ENCODE data around the gene MCM10. TPM values are rescaled to one million over a fixed set of nuclear protein-coding genes. Genes with fewer than 3 reads are reported as not detected.
"Not testable (repeated sequence)": the region's sequence is repeated elsewhere in the genome, so short reads cannot be mapped to it uniquely, and the experiment has no call there.

MCM10 gene
- total and polyA plus RNA-seq, 9 of the 15 experiments (the other 6 are each of a cell fraction or from before 2014, with no cell fraction given) = 10.4 to 68.1 (median 48.0) TPM

- Histone ChIP-seq H3K4me3 (no peak overlapping the region), H3K4me1 (replicated peaks in 1 of 2; ENCODE audit: control insufficient read depth in 2 of 2, insufficient read depth in 2 of 2, low read length in 2 of 2) (no peaks in the 10 kb centered on the region), H4K20me1 (replicated peaks; ENCODE audit: control insufficient read depth, insufficient read depth, low read length) (no peaks in the 10 kb centered on the region), H3K9me1 (ENCODE audit: control insufficient read depth, insufficient read depth, low read length) (no peaks in the 10 kb centered on the region), H2AFZ (ENCODE audit: low read depth, low read length) (no peak overlapping the region), H3K36me3 (ENCODE audit: control insufficient read depth, insufficient read depth, low read length) (no peaks in the 10 kb centered on the region), H3K4me2 (ENCODE audit: insufficient read depth, low read length) (no peak overlapping the region), H3K9me3 (replicated peaks; ENCODE audit: control insufficient read depth, insufficient read depth, low read depth, low read length) (no peaks in the 10 kb centered on the region), H3K27me3 (ENCODE audit: control insufficient read depth in 2 of 2, insufficient read depth in 2 of 2, low read length in 2 of 2) (peaks cover 0 to 2% of the 10 kb centered on the region in 2 experiments; a peak in 2 of 5 replicates), H3K9ac (ENCODE audit: insufficient read depth in 1 of 2, low read depth in 2 of 2, low read length in 2 of 2) (no peak overlapping the region), H3K79me2 (ENCODE audit: control insufficient read depth, insufficient read depth, low read length) (no peaks in the 10 kb centered on the region), H3K27ac (ENCODE audit: extremely low read depth, low read depth, low read length) (no peak overlapping the region)
- in situ Hi-C loops (cut with MboI) (no loop called here), intact Hi-C loops (cut with micrococcal nuclease) (no loop called here)
- no peak for DNase-seq (ENCODE audit: extremely low read depth in 1 of 4, low spot score in 3 of 4)
- POLR2A ChIA-PET = no interaction called here
- 51% methylated on average over 3 of the region's 3 CpGs for WGBS (ENCODE audit: insufficient coverage, low coverage, missing lambda C conversion rate)
- no peak for ATAC-seq
- CTCF ChIA-PET (ENCODE audit: low intra/inter-chr PET ratio) = no interaction called here
- FAIRE-seq = no peak
- BruUV-seq (replicated peaks) = no TSS peak
- TF ChIP-seq ZBTB7A (IDR thresholded peaks at IDR 0.05; ENCODE audit: borderline replicate concordance, control insufficient read depth, low read depth, low read length) (no peak), WHSC1 (IDR thresholded peaks at IDR 0.05; ENCODE audit: low read length) (no peak), PHF8 (IDR thresholded peaks at IDR 0.05; ENCODE audit: borderline replicate concordance, low read length) (no peak), PTTG1 (tag; IDR thresholded peaks at IDR 0.05; ENCODE audit: low read depth) (no peak)
Observed at GRCh38 chr10:13152296-13152695, 9.1 kb upstream of the MCM10 start.

GRCh38 chr10:13155860-13156259 is 5.5 kb upstream of the MCM10 start:
- ATAC-seq; H3K27me3 ChIP-seq (ENCODE audit: control insufficient read depth in 2 of 2, insufficient read depth in 2 of 2, low read length in 2 of 2); FAIRE-seq; POLR2A ChIA-PET; H3K4me1 ChIP-seq (replicated peaks in 1 of 2; ENCODE audit: control insufficient read depth in 2 of 2, insufficient read depth in 2 of 2, low read length in 2 of 2); H3K27ac ChIP-seq (ENCODE audit: extremely low read depth, low read depth, low read length); H3K9me1 ChIP-seq (ENCODE audit: control insufficient read depth, insufficient read depth, low read length); H3K9me3 ChIP-seq (replicated peaks; ENCODE audit: control insufficient read depth, insufficient read depth, low read depth, low read length); H3K4me2 ChIP-seq (ENCODE audit: insufficient read depth, low read length); H2AFZ ChIP-seq (ENCODE audit: low read depth, low read length); in situ Hi-C loops (cut with MboI); H3K36me3 ChIP-seq (ENCODE audit: control insufficient read depth, insufficient read depth, low read length); H3K9ac ChIP-seq (ENCODE audit: insufficient read depth in 1 of 2, low read depth in 2 of 2, low read length in 2 of 2); intact Hi-C loops (cut with micrococcal nuclease); DNase-seq (ENCODE audit: extremely low read depth in 1 of 4, low spot score in 3 of 4); CTCF ChIA-PET (ENCODE audit: low intra/inter-chr PET ratio); H3K79me2 ChIP-seq (ENCODE audit: control insufficient read depth, insufficient read depth, low read length); H4K20me1 ChIP-seq (replicated peaks; ENCODE audit: control insufficient read depth, insufficient read depth, low read length); H3K4me3 ChIP-seq; BruUV-seq (replicated peaks): not testable (repeated sequence)
- 5% methylated on average over 4 of the region's 4 CpGs for WGBS (ENCODE audit: insufficient coverage, low coverage, missing lambda C conversion rate)
- peak; percentile 49; the same call in 1 of the 2 replicates for TF ChIP-seq BCOR (IDR thresholded peaks at IDR 0.05)

Data from K562 (cell line).